Esophagus (tissue), 2 donors: ENCODE data around the gene MTFP1. TPM values are rescaled to one million over a fixed set of nuclear protein-coding genes. Genes with fewer than 3 reads are reported as not detected.
A peak's percentile ranks its signal among the peaks of the same experiment; 100 is the strongest.
"Not testable (repeated sequence)": the region's sequence is repeated elsewhere in the genome, so short reads cannot be mapped to it uniquely, and the experiment has no call there.

Experiments
- H3K27ac ChIP-seq, 2 donors: one replicate each; pipeline ENCODE4 v1.5.1; 2013; ENCODE audit warnings: low read depth in 2 of 2, mild to moderate bottlenecking in 2 of 2, inconsistent platforms in 1 of 2, low read length in 1 of 2, moderate library complexity in 1 of 2
- H3K27me3 ChIP-seq, 2 donors: one replicate each; pipeline ENCODE4 v1.6.1; 2013; ENCODE audit warnings: low read length in 2 of 2, control low read depth in 1 of 2, mild to moderate bottlenecking in 1 of 2; ENCODE audit not compliant: insufficient read depth in 2 of 2, control insufficient read depth in 1 of 2
- H3K36me3 ChIP-seq, 2 donors: one replicate each; pipeline ENCODE4 v1.6.1; 2013; ENCODE audit warnings: low read length in 1 of 2; ENCODE audit not compliant: control insufficient read depth in 2 of 2, insufficient read depth in 2 of 2
- H3K4me1 ChIP-seq, 2 donors: one replicate each; pipeline ENCODE4 v1.6.1; 2013; ENCODE audit warnings: low read length in 1 of 2; ENCODE audit not compliant: control insufficient read depth in 2 of 2, insufficient read depth in 2 of 2
- H3K4me3 ChIP-seq, 2 donors: one replicate each; pipeline ENCODE4 v1.5.1; 2013; ENCODE audit warnings: low read length in 2 of 2, mild to moderate bottlenecking in 2 of 2, low read depth in 1 of 2, moderate library complexity in 1 of 2
- H3K9me3 ChIP-seq, 2 donors: one replicate each; pipeline ENCODE4 v1.6.1; 2013; ENCODE audit warnings: mild to moderate bottlenecking in 2 of 2, low read depth in 1 of 2, low read length in 1 of 2, moderate library complexity in 1 of 2; ENCODE audit not compliant: control insufficient read depth in 2 of 2, insufficient read depth in 1 of 2
- WGBS, 2 donors: extraction: QIAGEN DNeasy Blood & Tissue Kit; methylation state at CpG; one replicate each; pipeline ENCODE4 v1.1.7; 2013; 5-methylcytosine and 5-hydroxymethylcytosine counted together
- polyA plus RNA-seq, 2 donors: library from polyadenylated mRNA; stranded (reverse); fragments of 200-250 nt; gene quantifications; one replicate each; pipeline ENCODE4 v1.2.3, GENCODE V29; 2013
- donor health status: healthy with polysubstance abuse.
- donor health status: Bipolar disorder and iron deficiency.

Gene MTFP1
- polyA plus RNA-seq, 2 donors = 19.7 to 23.5 TPM

GRCh38 chr22:30401024-30401423, 24.5 kb upstream of the MTFP1 start:
- H3K27me3 ChIP-seq, H3K36me3 ChIP-seq, H3K27ac ChIP-seq, H3K9me3 ChIP-seq, H3K4me3 ChIP-seq: not testable (repeated sequence)
- 98 to 99% methylated on average over 3 of the region's 3 CpGs for WGBS, 2 donors
- H3K4me1 ChIP-seq = peaks cover 2 to 18% of the 10 kb centered on the region in 2 donors

- H3K4me3 ChIP-seq = no peak overlapping the region
Observed at GRCh38 chr22:30402028-30402765, 23.4 kb upstream of the MTFP1 start.

GRCh38 chr22:30402766-30403104, 22.8 kb upstream of the MTFP1 start:
- H3K36me3 ChIP-seq = peaks cover 9 to 11% of the 10 kb centered on the region in 2 donors
- not testable (repeated sequence) for H3K4me3 ChIP-seq, H3K27ac ChIP-seq, H3K9me3 ChIP-seq, H3K27me3 ChIP-seq
- 93 to 95% methylated on average over 5 of the region's 5 CpGs for WGBS, 2 donors
- peaks cover 2 to 16% of the 10 kb centered on the region in 2 donors for H3K4me1 ChIP-seq

More at GRCh38 chr22:30402028-30402765, 23.4 kb upstream of the MTFP1 start:
- H3K27ac ChIP-seq = no peak overlapping the region
- WGBS, 2 donors = 63 to 69% methylated on average over 5 of the region's 5 CpGs
- no peaks in the 10 kb centered on the region for H3K9me3 ChIP-seq
- H3K4me1 ChIP-seq = peaks cover 2 to 18% of the 10 kb centered on the region in 2 donors
- H3K27me3 ChIP-seq = no peaks in the 10 kb centered on the region
- peaks cover 6 to 8% of the 10 kb centered on the region in 2 donors for H3K36me3 ChIP-seq

- Histone ChIP-seq H3K36me3 (peaks cover 11 to 15% of the 10 kb centered on the region in 2 donors), H3K27me3 (no peaks in the 10 kb centered on the region), H3K27ac (no peak overlapping the region), H3K9me3 (no peaks in the 10 kb centered on the region), H3K4me1 (peaks cover 0 to 6% of the 10 kb centered on the region in 2 donors), H3K4me3 (no peak overlapping the region)
- 76 to 85% methylated on average over 6 of the region's 6 CpGs for WGBS, 2 donors
Observed at GRCh38 chr22:30404307-30404706, 21.3 kb upstream of the MTFP1 start.

- Histone ChIP-seq H3K27me3 (no peaks in the 10 kb centered on the region), H3K9me3 (no peaks in the 10 kb centered on the region), H3K4me1 (no peaks in the 10 kb centered on the region), H3K4me3 (no peak overlapping the region), H3K27ac (no peak overlapping the region), H3K36me3 (peaks cover 11 to 23% of the 10 kb centered on the region in 2 donors)
- 65 to 84% methylated on average over 4 of the region's 4 CpGs for WGBS, 2 donors
Observed at GRCh38 chr22:30405731-30406130, 19.8 kb upstream of the MTFP1 start.

- Histone ChIP-seq H3K36me3 (peaks cover 11 to 23% of the 10 kb centered on the region in 2 donors), H3K9me3 (no peaks in the 10 kb centered on the region), H3K27ac (no peak overlapping the region), H3K4me1 (no peaks in the 10 kb centered on the region), H3K27me3 (no peaks in the 10 kb centered on the region), H3K4me3 (no peak overlapping the region)
- 78 to 94% methylated on average over 6 of the region's 6 CpGs for WGBS, 2 donors
Observed at GRCh38 chr22:30406400-30406799, 19.2 kb upstream of the MTFP1 start.

- H3K9me3 ChIP-seq = no peaks in the 10 kb centered on the region
- H3K36me3 ChIP-seq = peaks cover 8 to 28% of the 10 kb centered on the region in 2 donors
- no peaks in the 10 kb centered on the region for H3K27me3 ChIP-seq
- H3K4me3 ChIP-seq = no peak overlapping the region
- H3K4me1 ChIP-seq = peaks cover 0 to 2% of the 10 kb centered on the region in 2 donors
- 80 to 82% methylated on average over 13 of the region's 13 CpGs for WGBS, 2 donors
- no peak overlapping the region for H3K27ac ChIP-seq
Observed at GRCh38 chr22:30408388-30409102, 17.0 kb upstream of the MTFP1 start.

GRCh38 chr22:30411780-30412179, 13.8 kb upstream of the MTFP1 start:
- H3K4me3 ChIP-seq = no peak overlapping the region
- H3K4me1 ChIP-seq = peaks cover 0 to 2% of the 10 kb centered on the region in 2 donors
- peaks cover 9 to 41% of the 10 kb centered on the region in 2 donors for H3K36me3 ChIP-seq
- no peaks in the 10 kb centered on the region for H3K27me3 ChIP-seq
- peak overlapping the region in 1 of 2 donors; percentile 3 for H3K27ac ChIP-seq
- no peaks in the 10 kb centered on the region for H3K9me3 ChIP-seq
- WGBS, 2 donors = 48 to 57% methylated on average over 3 of the region's 3 CpGs

- peaks cover 6 to 43% of the 10 kb centered on the region in 2 donors for H3K36me3 ChIP-seq
- H3K9me3 ChIP-seq = no peaks in the 10 kb centered on the region
- H3K4me1 ChIP-seq = peaks cover 0 to 2% of the 10 kb centered on the region in 2 donors
- no peaks in the 10 kb centered on the region for H3K27me3 ChIP-seq
- H3K27ac ChIP-seq = no peak overlapping the region
- 83 to 89% methylated on average over 4 of the region's 4 CpGs for WGBS, 2 donors
- no peak overlapping the region for H3K4me3 ChIP-seq
Observed at GRCh38 chr22:30413001-30413400, 12.6 kb upstream of the MTFP1 start.
